Measurements from ENCODE around the gene SHTN1. TPM values are rescaled to one million over a fixed set of nuclear protein-coding genes. Genes with fewer than 3 reads are reported as not detected.

The SHTN1 gene
- total RNA-seq, 1 experiment from 2014 or later: not detected

DNA sequence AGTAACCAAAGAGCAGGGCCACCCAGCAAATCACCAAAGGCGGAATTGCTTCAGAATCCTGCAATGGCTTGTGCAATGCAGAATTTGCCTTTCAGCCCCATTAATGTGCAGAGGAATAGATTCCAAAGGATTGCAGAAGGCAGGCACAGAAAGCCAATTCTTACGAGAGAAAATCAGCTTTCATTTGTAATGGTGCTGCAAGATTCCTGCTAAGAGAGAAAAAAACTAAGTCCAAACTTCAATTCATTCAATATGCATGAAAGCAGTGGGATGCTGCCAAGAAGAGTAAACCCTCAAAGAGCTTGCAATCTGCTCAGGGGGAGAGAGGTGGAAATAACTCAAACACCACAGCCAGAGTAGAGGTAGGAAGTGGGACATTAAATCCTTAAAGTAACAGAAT, 85.3 kb downstream of the SHTN1 start:
- Histone ChIP-seq H3K79me2 (ENCODE audit: low read length) (no peaks in the 10 kb centered on the region), H3K4me2 (ENCODE audit: low read depth, low read length, poor library complexity, severe bottlenecking) (no peak overlapping the region), H3K9me2 (replicated peaks; ENCODE audit: insufficient read depth, low read length) (no peaks in the 10 kb centered on the region), H2AFZ (ENCODE audit: low read length) (no peak overlapping the region), H3K4me3 (ENCODE audit: low read length) (no peak overlapping the region), H3K9ac (ENCODE audit: low read length) (no peak overlapping the region), H4K20me1 (ENCODE audit: insufficient read depth, low read depth, low read length) (no peaks in the 10 kb centered on the region), H3K27me3 (ENCODE audit: low read length) (no peaks in the 10 kb centered on the region), H3K9me3 (ENCODE audit: low read length) (no peaks in the 10 kb centered on the region), H3K27ac (ENCODE audit: low read length) (no peak overlapping the region), H3K36me3 (ENCODE audit: insufficient read depth, low read length) (no peaks in the 10 kb centered on the region), H3K4me1 (ENCODE audit: low read length) (no peaks in the 10 kb centered on the region)
- no peak for DNase-seq

GRCh38 chr10:116919164-116919563, 85.8 kb downstream of the SHTN1 start:
- no peaks in the 10 kb centered on the region for H3K9me2 ChIP-seq (replicated peaks; ENCODE audit: insufficient read depth, low read length)
- no peak for DNase-seq
- no peak overlapping the region for H3K4me3 ChIP-seq (ENCODE audit: low read length)
- no peaks in the 10 kb centered on the region for H3K4me1 ChIP-seq (ENCODE audit: low read length)
- no peak overlapping the region for H3K4me2 ChIP-seq (ENCODE audit: low read depth, low read length, poor library complexity, severe bottlenecking)
- H3K9me3 ChIP-seq (ENCODE audit: low read length): no peaks in the 10 kb centered on the region
- H3K27ac ChIP-seq (ENCODE audit: low read length): no peak overlapping the region
- H3K27me3 ChIP-seq (ENCODE audit: low read length): no peaks in the 10 kb centered on the region
- no peaks in the 10 kb centered on the region for H4K20me1 ChIP-seq (ENCODE audit: insufficient read depth, low read depth, low read length)
- no peak overlapping the region for H2AFZ ChIP-seq (ENCODE audit: low read length)
- H3K36me3 ChIP-seq (ENCODE audit: insufficient read depth, low read length): no peaks in the 10 kb centered on the region
- no peak overlapping the region for H3K9ac ChIP-seq (ENCODE audit: low read length)
- no peaks in the 10 kb centered on the region for H3K79me2 ChIP-seq (ENCODE audit: low read length)

DNA sequence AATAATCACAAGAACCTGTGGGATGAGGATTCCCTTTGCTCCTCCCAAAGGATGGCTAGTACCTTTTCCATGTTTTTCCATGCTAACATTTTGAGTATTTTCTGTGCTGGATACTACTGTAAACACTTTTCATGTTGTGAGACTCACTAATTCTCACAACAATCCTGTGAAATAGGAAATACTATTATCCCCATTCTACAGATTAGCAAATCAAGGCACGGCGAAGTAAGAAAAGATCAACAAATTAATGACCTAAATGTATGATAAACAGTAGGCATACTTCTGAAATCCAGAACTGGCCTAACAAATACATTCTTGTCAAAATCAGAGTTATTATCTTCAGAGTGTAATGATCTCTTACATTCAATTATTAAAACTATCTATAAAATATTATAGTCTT, 86.4 kb downstream of the SHTN1 start:
- H3K4me2 ChIP-seq (ENCODE audit: low read depth, low read length, poor library complexity, severe bottlenecking): no peak overlapping the region
- no peak overlapping the region for H2AFZ ChIP-seq (ENCODE audit: low read length)
- H3K36me3 ChIP-seq (ENCODE audit: insufficient read depth, low read length): no peaks in the 10 kb centered on the region
- no peaks in the 10 kb centered on the region for H3K9me2 ChIP-seq (replicated peaks; ENCODE audit: insufficient read depth, low read length)
- H3K4me3 ChIP-seq (ENCODE audit: low read length): no peak overlapping the region
- no peaks in the 10 kb centered on the region for H3K4me1 ChIP-seq (ENCODE audit: low read length)
- no peaks in the 10 kb centered on the region for H3K27me3 ChIP-seq (ENCODE audit: low read length)
- H3K27ac ChIP-seq (ENCODE audit: low read length): no peak overlapping the region
- H3K9me3 ChIP-seq (ENCODE audit: low read length): no peaks in the 10 kb centered on the region
- no peak overlapping the region for H3K9ac ChIP-seq (ENCODE audit: low read length)
- no peak for DNase-seq
- H3K79me2 ChIP-seq (ENCODE audit: low read length): no peaks in the 10 kb centered on the region
- H4K20me1 ChIP-seq (ENCODE audit: insufficient read depth, low read depth, low read length): no peaks in the 10 kb centered on the region

- H3K4me1 ChIP-seq (ENCODE audit: low read length): no peaks in the 10 kb centered on the region
- H3K9me3 ChIP-seq (ENCODE audit: low read length): no peaks in the 10 kb centered on the region
- H3K27ac ChIP-seq (ENCODE audit: low read length): no peak overlapping the region
- H3K9ac ChIP-seq (ENCODE audit: low read length): no peak overlapping the region
- H3K79me2 ChIP-seq (ENCODE audit: low read length): no peaks in the 10 kb centered on the region
- H4K20me1 ChIP-seq (ENCODE audit: insufficient read depth, low read depth, low read length): no peaks in the 10 kb centered on the region
- no peaks in the 10 kb centered on the region for H3K9me2 ChIP-seq (replicated peaks; ENCODE audit: insufficient read depth, low read length)
- DNase-seq: no peak
- no peak overlapping the region for H3K4me3 ChIP-seq (ENCODE audit: low read length)
- no peaks in the 10 kb centered on the region for H3K36me3 ChIP-seq (ENCODE audit: insufficient read depth, low read length)
- H2AFZ ChIP-seq (ENCODE audit: low read length): no peak overlapping the region
- H3K27me3 ChIP-seq (ENCODE audit: low read length): no peaks in the 10 kb centered on the region
- H3K4me2 ChIP-seq (ENCODE audit: low read depth, low read length, poor library complexity, severe bottlenecking): no peak overlapping the region
Observed at GRCh38 chr10:116917481-116917880, 87.5 kb downstream of the SHTN1 start.

DNA sequence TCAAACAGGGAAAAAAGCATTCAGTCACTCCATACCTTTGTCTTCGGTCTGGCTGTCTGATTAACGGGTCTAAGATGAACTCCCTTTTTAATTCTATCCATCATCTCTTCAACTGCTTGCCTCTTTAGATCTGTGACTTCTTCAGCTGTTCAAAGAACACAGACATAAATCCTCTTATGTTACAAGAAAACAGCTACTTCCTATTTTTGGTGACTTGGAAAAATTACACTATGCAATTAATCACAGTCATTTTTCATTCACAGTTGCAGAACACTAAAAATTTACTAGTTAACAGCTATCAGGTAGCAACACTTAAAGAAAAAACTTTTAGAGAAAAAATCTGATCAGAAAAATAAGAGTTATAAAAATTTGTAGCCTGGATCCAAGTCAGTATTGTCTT, 89.6 kb downstream of the SHTN1 start:
- Histone ChIP-seq H3K9me3 (ENCODE audit: low read length) (no peaks in the 10 kb centered on the region), H3K4me2 (ENCODE audit: low read depth, low read length, poor library complexity, severe bottlenecking) (no peak overlapping the region), H2AFZ (ENCODE audit: low read length) (no peak overlapping the region), H3K4me1 (ENCODE audit: low read length) (no peaks in the 10 kb centered on the region), H3K9ac (ENCODE audit: low read length) (no peak overlapping the region), H3K27me3 (ENCODE audit: low read length) (no peaks in the 10 kb centered on the region), H4K20me1 (ENCODE audit: insufficient read depth, low read depth, low read length) (no peaks in the 10 kb centered on the region), H3K36me3 (ENCODE audit: insufficient read depth, low read length) (no peaks in the 10 kb centered on the region), H3K9me2 (replicated peaks; ENCODE audit: insufficient read depth, low read length) (no peaks in the 10 kb centered on the region), H3K79me2 (ENCODE audit: low read length) (no peaks in the 10 kb centered on the region), H3K27ac (ENCODE audit: low read length) (no peak overlapping the region), H3K4me3 (ENCODE audit: low read length) (no peak overlapping the region)
- no peak for DNase-seq

GRCh38 chr10:116913695-116914094, 91.3 kb downstream of the SHTN1 start:
- Histone ChIP-seq H3K9ac (ENCODE audit: low read length) (no peak overlapping the region), H3K36me3 (ENCODE audit: insufficient read depth, low read length) (no peaks in the 10 kb centered on the region), H3K4me3 (ENCODE audit: low read length) (no peak overlapping the region), H3K4me2 (ENCODE audit: low read depth, low read length, poor library complexity, severe bottlenecking) (no peak overlapping the region), H3K79me2 (ENCODE audit: low read length) (no peaks in the 10 kb centered on the region), H3K4me1 (ENCODE audit: low read length) (no peaks in the 10 kb centered on the region), H2AFZ (ENCODE audit: low read length) (no peak overlapping the region), H4K20me1 (ENCODE audit: insufficient read depth, low read depth, low read length) (no peaks in the 10 kb centered on the region), H3K27me3 (ENCODE audit: low read length) (no peaks in the 10 kb centered on the region), H3K9me2 (replicated peaks; ENCODE audit: insufficient read depth, low read length) (no peaks in the 10 kb centered on the region), H3K9me3 (ENCODE audit: low read length) (no peaks in the 10 kb centered on the region), H3K27ac (ENCODE audit: low read length) (no peak overlapping the region)
- DNase-seq: no peak

GRCh38 chr10:116912162-116912561, 92.8 kb downstream of the SHTN1 start:
- no peaks in the 10 kb centered on the region for H3K4me1 ChIP-seq (ENCODE audit: low read length)
- no peak overlapping the region for H3K4me3 ChIP-seq (ENCODE audit: low read length)
- H2AFZ ChIP-seq (ENCODE audit: low read length): no peak overlapping the region
- H4K20me1 ChIP-seq (ENCODE audit: insufficient read depth, low read depth, low read length): no peaks in the 10 kb centered on the region
- no peaks in the 10 kb centered on the region for H3K79me2 ChIP-seq (ENCODE audit: low read length)
- no peaks in the 10 kb centered on the region for H3K27me3 ChIP-seq (ENCODE audit: low read length)
- no peaks in the 10 kb centered on the region for H3K36me3 ChIP-seq (ENCODE audit: insufficient read depth, low read length)
- H3K27ac ChIP-seq (ENCODE audit: low read length): no peak overlapping the region
- H3K9ac ChIP-seq (ENCODE audit: low read length): no peak overlapping the region
- H3K9me3 ChIP-seq (ENCODE audit: low read length): no peaks in the 10 kb centered on the region
- H3K9me2 ChIP-seq (replicated peaks; ENCODE audit: insufficient read depth, low read length): no peaks in the 10 kb centered on the region
- no peak for DNase-seq
- no peak overlapping the region for H3K4me2 ChIP-seq (ENCODE audit: low read depth, low read length, poor library complexity, severe bottlenecking)

DNA sequence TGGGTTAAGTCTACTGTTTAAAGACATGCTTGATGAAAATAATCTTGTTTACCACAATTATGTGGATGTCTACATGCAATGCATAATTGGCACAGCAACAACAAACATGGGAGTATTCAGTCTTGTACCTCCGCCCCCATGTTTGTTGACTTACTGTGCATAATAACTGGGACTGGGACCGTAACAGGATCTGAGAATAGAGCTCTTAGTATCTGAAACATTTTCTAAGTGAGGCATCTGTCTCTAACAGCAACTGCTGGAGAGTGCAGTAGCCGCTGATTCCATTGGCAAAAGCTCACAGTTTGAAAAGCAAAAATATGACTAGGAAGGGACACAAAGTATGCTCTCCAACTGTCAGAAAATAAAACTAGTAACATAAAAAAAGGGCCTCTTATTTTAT, 94.1 kb downstream of the SHTN1 start:
- H3K4me1 ChIP-seq (ENCODE audit: low read length): no peaks in the 10 kb centered on the region
- no peaks in the 10 kb centered on the region for H3K79me2 ChIP-seq (ENCODE audit: low read length)
- no peaks in the 10 kb centered on the region for H3K9me2 ChIP-seq (replicated peaks; ENCODE audit: insufficient read depth, low read length)
- no peak overlapping the region for H3K4me3 ChIP-seq (ENCODE audit: low read length)
- no peak overlapping the region for H2AFZ ChIP-seq (ENCODE audit: low read length)
- H3K9me3 ChIP-seq (ENCODE audit: low read length): no peaks in the 10 kb centered on the region
- no peaks in the 10 kb centered on the region for H4K20me1 ChIP-seq (ENCODE audit: insufficient read depth, low read depth, low read length)
- no peak for DNase-seq
- no peak overlapping the region for H3K9ac ChIP-seq (ENCODE audit: low read length)
- no peaks in the 10 kb centered on the region for H3K27me3 ChIP-seq (ENCODE audit: low read length)
- no peaks in the 10 kb centered on the region for H3K36me3 ChIP-seq (ENCODE audit: insufficient read depth, low read length)
- H3K27ac ChIP-seq (ENCODE audit: low read length): no peak overlapping the region
- H3K4me2 ChIP-seq (ENCODE audit: low read depth, low read length, poor library complexity, severe bottlenecking): no peak overlapping the region

- no peak overlapping the region for H2AFZ ChIP-seq (ENCODE audit: low read length)
- H3K4me3 ChIP-seq (ENCODE audit: low read length): no peak overlapping the region
- no peaks in the 10 kb centered on the region for H3K27me3 ChIP-seq (ENCODE audit: low read length)
- DNase-seq: no peak
- H3K4me1 ChIP-seq (ENCODE audit: low read length): no peaks in the 10 kb centered on the region
- no peak overlapping the region for H3K27ac ChIP-seq (ENCODE audit: low read length)
- no peaks in the 10 kb centered on the region for H3K36me3 ChIP-seq (ENCODE audit: insufficient read depth, low read length)
- no peak overlapping the region for H3K9ac ChIP-seq (ENCODE audit: low read length)
- H3K9me2 ChIP-seq (replicated peaks; ENCODE audit: insufficient read depth, low read length): no peaks in the 10 kb centered on the region
- H3K9me3 ChIP-seq (ENCODE audit: low read length): no peaks in the 10 kb centered on the region
- H3K4me2 ChIP-seq (ENCODE audit: low read depth, low read length, poor library complexity, severe bottlenecking): no peak overlapping the region
- no peaks in the 10 kb centered on the region for H3K79me2 ChIP-seq (ENCODE audit: low read length)
- H4K20me1 ChIP-seq (ENCODE audit: insufficient read depth, low read depth, low read length): no peaks in the 10 kb centered on the region
Observed at GRCh38 chr10:116909307-116909706, 95.7 kb downstream of the SHTN1 start.
